Uterus (tissue), 4 donors: ENCODE measurements around the gene SPHK2. TPM values are rescaled to one million over a fixed set of nuclear protein-coding genes. Genes with fewer than 3 reads are reported as not detected.

Experiments used
- DNase-seq, 2 donors: peaks; one replicate each; pipeline ENCODE4 v3.0.0-alpha.2; 2019 to 2020
- H3K27ac ChIP-seq, 2 donors: fragments of 200-600 bp; sonication (generic); 1 replicate in 1 of 2; 2 replicates in 1 of 2; pipeline ENCODE4 v1.5.1; 2016 to 2018
- H3K27me3 ChIP-seq, 2 donors: fragments of 200-600 bp; sonication (generic); one replicate each; pipeline ENCODE4 v1.5.1; 2018 to 2019; ENCODE audit warnings: control low read depth in 1 of 2
- H3K36me3 ChIP-seq, 2 donors: fragments of 200-600 bp; sonication (generic); one replicate each; pipeline ENCODE4 v1.5.1; 2019; ENCODE audit warnings: control low read depth in 1 of 2
- H3K4me1 ChIP-seq, 2 donors: fragments of 200-600 bp; sonication (generic); one replicate each; pipeline ENCODE4 v1.5.1; 2018 to 2019; ENCODE audit warnings: control low read depth in 1 of 2
- H3K4me3 ChIP-seq, 2 donors: fragments of 200-600 bp; sonication (generic); 1 replicate in 1 of 2; 2 replicates in 1 of 2; pipeline ENCODE4 v1.5.1; 2018 to 2019; ENCODE audit warnings: mild to moderate bottlenecking in 1 of 2
- H3K9me3 ChIP-seq, 2 donors: fragments of 200-600 bp; sonication (generic); one replicate each; pipeline ENCODE4 v1.5.1; 2019; ENCODE audit warnings: control low read depth in 1 of 2
- CTCF ChIP-seq, 4 experiments: fragments of 200-600 bp in 2 of 4; fragments of 450-650 bp in 2 of 4; sonication (generic) in 2 of 4; IDR thresholded peaks; one replicate each; pipeline ENCODE4 v1.5.1; 2016 to 2019; ENCODE audit warnings: antibody characterized with exemption in 4 of 4, mild to moderate bottlenecking in 2 of 4, moderate library complexity in 1 of 4
- POLR2A ChIP-seq, 2 donors: fragments of 450-650 bp; IDR thresholded peaks; one replicate each; pipeline ENCODE4 v1.6.1; 2016; ENCODE audit warnings: antibody characterized with exemption in 2 of 2, mild to moderate bottlenecking in 1 of 2, moderate library complexity in 1 of 2
- intact Hi-C: fragments of 100-400 bp; cut with DNase I; formaldehyde crosslinking; loops from one replicate; pipeline ENCODE4 v1.15.1; 2023; ENCODE audit warnings: low total_unique reads
- total RNA-seq, 4 donors: library from RNA; depleted of rRNA in 3 of 4; stranded (reverse); fragments of >200 nt in 3 of 4; gene quantifications; one replicate each; pipeline versions ENCODE4 v1.1.0 to v1.2.4, GENCODE V29; 2014 to 2023
- donor health status: DM: yes; HTN: yes; CAD: no.

SPHK2 gene
- total RNA-seq, 4 donors from 2014 or later, result 10.0 to 27.2 (median 21.7) TPM

- Histone ChIP-seq H3K27ac (no peak overlapping the region), H3K9me3 (no peaks in the 10 kb centered on the region), H3K27me3 (no peaks in the 10 kb centered on the region), H3K36me3 (no peaks in the 10 kb centered on the region), H3K4me1 (peaks cover 5 to 22% of the 10 kb centered on the region in 2 donors), H3K4me3 (no peak overlapping the region)
- intact Hi-C loops, result no loop called here
- no peak for DNase-seq
- TF ChIP-seq CTCF (IDR thresholded peaks at IDR 0.05) (no peak), POLR2A (IDR thresholded peaks at IDR 0.05) (no peak)
Measured at GRCh38 chr19:48628486-48629296, 9.4 kb downstream of the SPHK2 start.

- H3K9me3 ChIP-seq, result no peaks in the 10 kb centered on the region
- H3K4me3 ChIP-seq, result no peak overlapping the region
- H3K27me3 ChIP-seq, result no peaks in the 10 kb centered on the region
- DNase-seq, result no peak
- H3K27ac ChIP-seq, result peak overlapping the region; percentile 71 to 91
- peaks cover 10 to 25% of the 10 kb centered on the region in 2 donors for H3K4me1 ChIP-seq
- no peak for TF ChIP-seq POLR2A (IDR thresholded peaks at IDR 0.05)
- no peak for TF ChIP-seq CTCF (IDR thresholded peaks at IDR 0.05)
- H3K36me3 ChIP-seq, result no peaks in the 10 kb centered on the region
- intact Hi-C loops, result no loop called here
Measured at GRCh38 chr19:48629297-48629598, 9.9 kb downstream of the SPHK2 start.

- Histone ChIP-seq H3K27me3 (no peaks in the 10 kb centered on the region), H3K36me3 (no peaks in the 10 kb centered on the region), H3K27ac (peak overlapping the region; percentile 71 to 91), H3K4me1 (peaks cover 11 to 23% of the 10 kb centered on the region in 2 donors), H3K4me3 (no peak overlapping the region), H3K9me3 (no peaks in the 10 kb centered on the region)
- intact Hi-C loops, result no loop called here
- no peak for TF ChIP-seq CTCF (IDR thresholded peaks at IDR 0.05)
- no peak for TF ChIP-seq POLR2A (IDR thresholded peaks at IDR 0.05)
- DNase-seq, result peak; percentile 60 to 65
Measured at GRCh38 chr19:48629599-48630295, 10.4 kb downstream of the SPHK2 start.

GRCh38 chr19:48630296-48631063 is 11.2 kb downstream of the SPHK2 start:
- TF ChIP-seq POLR2A (IDR thresholded peaks at IDR 0.05) (no peak), CTCF (IDR thresholded peaks at IDR 0.05) (peak in 2 of 4 experiments; percentile 14 to 24)
- DNase-seq, result peak; percentile 74 to 77
- H3K36me3 ChIP-seq, result no peaks in the 10 kb centered on the region
- H3K27me3 ChIP-seq, result no peaks in the 10 kb centered on the region
- no peak overlapping the region for H3K4me3 ChIP-seq
- peak overlapping the region; percentile 71 to 91 for H3K27ac ChIP-seq
- intact Hi-C loops, result no loop called here
- H3K4me1 ChIP-seq, result peaks cover 11 to 20% of the 10 kb centered on the region in 2 donors
- H3K9me3 ChIP-seq, result no peaks in the 10 kb centered on the region
